Loucy (cell line): Measurements from ENCODE around the gene C10orf105.
A peak's percentile ranks its signal among the peaks of the same experiment; 100 is the strongest.

Experiments used
- H2AFZ ChIP-seq: fragments of 200-600 bp; sonication (generic); 2 replicates; pipeline ENCODE4 v1.6.0; 2016; ENCODE audit warnings: antibody characterized with exemption, mild to moderate bottlenecking, low read length, moderate library complexity
- H3F3A ChIP-seq: fragments of 200-600 bp; 2 replicates; pipeline ENCODE4 v1.6.0; 2016; ENCODE audit warnings: antibody characterized with exemption, low read depth, mild to moderate bottlenecking
- H3K27me3 ChIP-seq: fragments of 200-600 bp; sonication (generic); 2 replicates; pipeline ENCODE4 v1.6.1; 2014; ENCODE audit warnings: low read length, mild to moderate bottlenecking; ENCODE audit not compliant: insufficient read depth, poor library complexity, severe bottlenecking
- H3K36me3 ChIP-seq: fragments of 200-600 bp; sonication (generic); 2 replicates; pipeline ENCODE4 v1.6.1; 2016; ENCODE audit warnings: low read length; ENCODE audit not compliant: insufficient read depth
- H3K4me1 ChIP-seq: fragments of 200-600 bp; sonication (generic); 2 replicates; pipeline ENCODE4 v1.5.1; 2014; ENCODE audit warnings: low read length, mild to moderate bottlenecking; ENCODE audit not compliant: insufficient read depth, poor library complexity, severe bottlenecking
- H3K4me2 ChIP-seq: fragments of 200-600 bp; sonication (generic); 2 replicates; pipeline ENCODE4 v1.6.0; 2014; ENCODE audit warnings: antibody characterized with exemption, low read length, low read depth, mild to moderate bottlenecking; ENCODE audit not compliant: poor library complexity, severe bottlenecking
- H3K4me3 ChIP-seq: fragments of 200-600 bp; sonication (generic); 2 replicates; pipeline ENCODE4 v1.5.1; 2014; ENCODE audit warnings: low read length, mild to moderate bottlenecking, mixed read lengths; ENCODE audit not compliant: poor library complexity, severe bottlenecking
- H3K79me2 ChIP-seq: fragments of 200-600 bp; sonication (generic); 2 replicates; pipeline ENCODE4 v1.6.1; 2014; ENCODE audit warnings: low read length; ENCODE audit not compliant: insufficient read depth
- H3K9ac ChIP-seq: fragments of 200-600 bp; sonication (generic); 2 replicates; pipeline ENCODE4 v1.6.0; 2014; ENCODE audit warnings: mild to moderate bottlenecking, low read depth, low read length, moderate library complexity; ENCODE audit not compliant: poor library complexity, severe bottlenecking
- H3K9me2 ChIP-seq: fragments of 200-600 bp; sonication (generic); replicated peaks from 2 replicates; pipeline ENCODE4 v1.6.1; 2016; ENCODE audit warnings: low read depth, low read length, mixed read lengths
- H3K9me3 ChIP-seq: fragments of 200-600 bp; sonication (generic); 2 replicates; pipeline ENCODE4 v1.6.1; 2014; ENCODE audit warnings: mild to moderate bottlenecking, antibody characterized with exemption, low read length, low read depth; ENCODE audit not compliant: insufficient read depth
- H4K20me1 ChIP-seq: fragments of 200-600 bp; sonication (generic); 2 replicates; pipeline ENCODE4 v1.6.0; 2014; ENCODE audit warnings: antibody characterized with exemption, low read length, mild to moderate bottlenecking; ENCODE audit not compliant: insufficient read depth, poor library complexity, severe bottlenecking
- CTCF ChIP-seq: fragments of 200-600 bp; sonication (generic); conservative IDR thresholded peaks from 2 replicates; pipeline ENCODE4 v1.5.1; 2014; ENCODE audit warnings: mild to moderate bottlenecking, antibody characterized with exemption, low read length
- EZH2phosphoT487 ChIP-seq: fragments of 200-600 bp; IDR thresholded peaks from 2 replicates; pipeline ENCODE4 v1.6.1; 2018; ENCODE audit warnings: antibody characterized with exemption, mild to moderate bottlenecking, moderate library complexity, borderline replicate concordance

C10orf105 gene

DNA sequence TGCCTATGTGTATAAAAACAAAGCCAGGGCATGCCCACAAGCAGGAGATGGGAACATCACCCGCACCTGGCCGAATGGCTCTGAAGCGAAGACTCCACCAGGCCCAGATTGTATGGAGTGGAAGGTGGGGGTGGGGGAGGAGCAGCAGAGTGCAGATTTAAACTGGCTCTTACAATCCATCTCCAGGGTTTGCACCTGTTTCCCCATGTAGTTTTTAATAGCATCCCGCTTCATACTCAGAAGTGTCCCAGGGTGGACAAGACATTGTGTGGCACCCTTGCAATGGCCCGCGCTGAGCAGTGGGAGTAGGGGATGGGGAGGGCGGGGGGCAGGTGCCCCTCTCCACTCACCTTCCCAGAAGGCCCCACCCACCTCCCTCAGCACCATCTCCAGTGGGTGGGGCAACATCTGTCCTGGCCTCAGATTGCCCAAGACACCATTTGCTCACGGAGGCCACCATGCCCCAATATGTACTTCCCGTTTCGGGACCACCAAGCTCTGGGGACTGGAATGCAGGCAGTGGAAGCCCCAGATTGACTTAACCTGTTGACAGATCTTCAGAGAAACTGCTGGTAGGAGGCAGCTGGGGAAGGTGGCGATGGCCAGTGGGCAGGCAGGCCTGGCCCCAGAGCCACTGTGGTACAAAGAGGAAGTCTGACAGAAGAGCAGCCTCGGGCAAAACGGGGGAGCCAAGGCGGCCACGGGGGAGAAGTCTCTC is 30.7 kb upstream of the C10orf105 start:
- H4K20me1 ChIP-seq = no peaks in the 10 kb centered on the region
- no peaks in the 10 kb centered on the region for H3K36me3 ChIP-seq
- peak overlapping the region; percentile 71 for H3K9ac ChIP-seq
- no peak overlapping the region for H2AFZ ChIP-seq
- no peaks in the 10 kb centered on the region for H3K9me3 ChIP-seq
- H3K27me3 ChIP-seq = no peaks in the 10 kb centered on the region
- peak overlapping the region; percentile 86 for H3K4me2 ChIP-seq
- TF ChIP-seq EZH2phosphoT487 = no peak
- no peak for TF ChIP-seq CTCF
- peaks cover 89% of the 10 kb centered on the region for H3K4me1 ChIP-seq
- no peaks in the 10 kb centered on the region for H3K9me2 ChIP-seq
- peak overlapping the region; percentile 60 for H3K4me3 ChIP-seq
- no peaks in the 10 kb centered on the region for H3K79me2 ChIP-seq
- H3F3A ChIP-seq = peaks cover 9% of the 10 kb centered on the region

DNA sequence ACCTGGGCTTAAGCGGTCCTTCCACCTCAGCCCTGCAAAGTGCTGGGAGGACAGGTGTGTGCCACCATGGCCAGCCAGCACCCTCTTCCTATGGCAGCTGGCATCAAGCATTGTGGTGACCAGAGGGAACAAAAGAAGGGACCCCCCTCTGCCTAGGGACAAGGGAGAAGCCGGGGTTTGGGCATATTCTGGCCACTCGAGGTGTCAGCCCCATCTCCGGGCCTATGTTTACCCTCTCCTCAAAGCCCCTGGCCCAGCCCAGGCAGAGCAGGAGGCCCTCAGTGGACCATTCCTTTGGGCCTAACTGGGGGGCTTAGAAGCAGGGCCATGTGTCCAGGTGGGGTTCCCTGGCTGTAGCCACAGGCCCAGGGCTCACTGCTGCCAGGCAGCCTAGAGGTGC is 29.8 kb upstream of the C10orf105 start:
- no peak for TF ChIP-seq CTCF
- no peaks in the 10 kb centered on the region for H3K79me2 ChIP-seq
- no peaks in the 10 kb centered on the region for H3K9me2 ChIP-seq
- no peaks in the 10 kb centered on the region for H4K20me1 ChIP-seq
- H3K4me2 ChIP-seq = peak overlapping the region; percentile 86
- no peak overlapping the region for H2AFZ ChIP-seq
- peaks cover 85% of the 10 kb centered on the region for H3K4me1 ChIP-seq
- no peaks in the 10 kb centered on the region for H3K36me3 ChIP-seq
- H3F3A ChIP-seq = peaks cover 9% of the 10 kb centered on the region
- H3K27me3 ChIP-seq = no peaks in the 10 kb centered on the region
- H3K9ac ChIP-seq = peak overlapping the region; percentile 71
- H3K4me3 ChIP-seq = peak overlapping the region; percentile 60
- no peaks in the 10 kb centered on the region for H3K9me3 ChIP-seq

GRCh38 chr10:71748671-71749191 is 29.2 kb upstream of the C10orf105 start:
- H3K9ac ChIP-seq = peak overlapping the region; percentile 75
- H3K9me2 ChIP-seq = no peaks in the 10 kb centered on the region

More at GRCh38 chr10:71748671-71749191, 29.2 kb upstream of the C10orf105 start:
- Histone ChIP-seq H3K4me3 (peak overlapping the region; percentile 60), H3K36me3 (no peaks in the 10 kb centered on the region), H3K79me2 (no peaks in the 10 kb centered on the region), H3K4me2 (peak overlapping the region; percentile 86), H2AFZ (no peak overlapping the region), H3K4me1 (peaks cover 80% of the 10 kb centered on the region), H3K27me3 (no peaks in the 10 kb centered on the region), H3F3A (peaks cover 9% of the 10 kb centered on the region), H4K20me1 (no peaks in the 10 kb centered on the region), H3K9me3 (no peaks in the 10 kb centered on the region)
- peak; percentile 44 for TF ChIP-seq CTCF
- no peak for TF ChIP-seq EZH2phosphoT487
